ENCODE measurements around the gene PPIL1. TPM values are rescaled to one million over a fixed set of nuclear protein-coding genes. Genes with fewer than 3 reads are reported as not detected.
A peak's percentile ranks its signal among the peaks of the same experiment; 100 is the strongest.

PPIL1 gene
- polyA plus RNA-seq, 3 donors from 2014 or later = 10.8 to 18.1 (median 15.1) TPM

DNA sequence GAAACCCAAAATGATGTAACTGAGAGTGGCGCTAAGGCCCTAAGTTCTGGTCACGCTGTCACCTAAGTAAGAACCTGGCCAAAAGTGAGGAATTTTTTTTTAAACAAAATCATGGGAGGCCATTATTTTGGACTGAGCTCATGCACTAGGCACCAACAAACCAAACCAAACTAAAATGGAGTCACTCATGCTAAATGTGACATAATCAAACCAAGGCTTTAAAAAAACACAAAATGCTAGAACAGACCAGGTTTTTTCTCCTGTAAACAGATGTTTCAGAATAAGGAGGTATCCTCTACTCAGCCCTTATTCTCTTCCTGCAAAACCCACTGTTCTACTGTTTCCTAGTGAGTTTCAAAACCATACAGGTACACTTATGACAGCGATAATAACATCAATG is 10.0 kb upstream of the PPIL1 start:
- peaks cover 30 to 42% of the 10 kb centered on the region in 2 donors for H3K4me1 Mint-ChIP-seq
- H3K9me3 Mint-ChIP-seq = no peaks in the 10 kb centered on the region
- H3K36me3 Mint-ChIP-seq = no peaks in the 10 kb centered on the region
- no peak overlapping the region for H3K4me3 Mint-ChIP-seq
- H3K27me3 Mint-ChIP-seq (ENCODE audit: low read depth in 3 of 3) = peaks cover 0 to 5% (median 0%) of the 10 kb centered on the region in 3 donors
- no peak for DNase-seq
- H3K27ac Mint-ChIP-seq = peak overlapping the region in 3 of 6 donors; percentile 60 to 94 (median 94)

DNA sequence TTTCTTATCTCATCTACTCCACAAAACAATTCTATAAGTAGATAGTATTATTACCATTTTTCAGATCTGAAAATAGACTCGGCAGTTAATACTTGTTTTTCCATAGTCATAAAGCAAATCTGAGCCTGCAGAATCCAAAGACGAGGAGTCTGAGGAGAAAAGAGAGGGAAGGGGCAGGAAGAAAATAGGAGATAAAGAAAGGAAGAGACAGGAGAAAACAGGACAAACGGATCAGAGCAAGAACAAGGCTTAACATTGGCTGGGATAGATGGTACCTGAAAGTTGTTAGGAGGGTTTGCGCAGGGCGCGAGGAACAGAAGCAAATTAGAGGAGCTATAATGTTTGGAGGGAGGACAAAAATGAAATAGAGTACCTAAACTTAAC is 639 bp upstream of the PPIL1 start:
- no peak for DNase-seq
- Mint-ChIP-seq H3K4me3 (peak overlapping the region; percentile 97 to 99 (median 99)), H3K4me1 (peaks cover 28 to 31% of the 10 kb centered on the region in 2 donors), H3K27ac (peak overlapping the region; percentile 94 to 99 (median 98)), H3K27me3 (ENCODE audit: low read depth in 3 of 3) (peaks cover 0 to 6% (median 5%) of the 10 kb centered on the region in 3 donors), H3K9me3 (no peaks in the 10 kb centered on the region), H3K36me3 (peaks cover 0 to 6% (median 2%) of the 10 kb centered on the region in 3 donors)

DNA sequence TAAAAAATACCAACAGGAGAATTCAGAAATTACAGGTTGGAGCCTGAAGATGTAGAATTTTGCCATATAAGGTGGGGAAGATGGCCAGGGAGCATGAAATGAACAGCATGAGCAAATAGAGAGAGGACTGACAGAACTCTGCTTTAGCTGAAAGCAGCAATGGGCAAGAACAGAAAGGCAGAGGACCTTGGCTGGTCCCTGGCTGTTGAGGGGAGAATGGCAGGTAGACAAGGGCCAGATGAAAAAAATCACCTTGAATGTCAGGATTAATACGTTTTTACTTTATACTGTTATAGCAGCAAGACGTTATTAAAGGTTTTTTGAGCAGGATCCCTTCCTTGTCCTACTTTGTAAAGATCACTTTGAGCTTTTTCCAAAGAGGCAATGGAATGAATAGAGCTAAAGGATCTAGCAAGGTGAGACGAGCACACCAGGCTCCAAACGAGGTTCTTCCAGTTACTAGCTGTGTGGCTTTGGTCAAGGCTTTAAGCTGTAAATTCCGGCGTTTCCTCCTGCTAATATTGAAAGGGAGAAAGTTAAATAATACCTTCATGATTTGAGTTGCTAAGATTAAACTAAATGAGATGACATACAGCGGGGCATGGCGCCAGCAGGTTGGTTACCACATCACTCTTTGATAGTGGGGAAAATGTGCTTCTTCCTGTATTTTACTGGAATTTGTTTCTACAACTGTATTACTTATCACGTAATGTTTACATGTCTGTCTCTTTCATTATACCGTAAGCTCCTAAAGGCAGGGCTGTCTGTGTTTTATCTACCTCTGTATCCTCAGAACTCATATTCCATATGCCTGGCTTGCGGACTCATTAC is 776 bp downstream of the PPIL1 start:
- H3K4me3 Mint-ChIP-seq = peak overlapping the region; percentile 97 to 99 (median 99)
- no peaks in the 10 kb centered on the region for H3K9me3 Mint-ChIP-seq
- H3K36me3 Mint-ChIP-seq = peaks cover 0 to 10% (median 6%) of the 10 kb centered on the region in 3 donors
- DNase-seq = no peak
- peak overlapping the region; percentile 76 to 99 (median 96) for H3K27ac Mint-ChIP-seq
- H3K4me1 Mint-ChIP-seq = peaks cover 28 to 31% of the 10 kb centered on the region in 2 donors
- peaks cover 0 to 6% (median 5%) of the 10 kb centered on the region in 3 donors for H3K27me3 Mint-ChIP-seq (ENCODE audit: low read depth in 3 of 3)

DNA sequence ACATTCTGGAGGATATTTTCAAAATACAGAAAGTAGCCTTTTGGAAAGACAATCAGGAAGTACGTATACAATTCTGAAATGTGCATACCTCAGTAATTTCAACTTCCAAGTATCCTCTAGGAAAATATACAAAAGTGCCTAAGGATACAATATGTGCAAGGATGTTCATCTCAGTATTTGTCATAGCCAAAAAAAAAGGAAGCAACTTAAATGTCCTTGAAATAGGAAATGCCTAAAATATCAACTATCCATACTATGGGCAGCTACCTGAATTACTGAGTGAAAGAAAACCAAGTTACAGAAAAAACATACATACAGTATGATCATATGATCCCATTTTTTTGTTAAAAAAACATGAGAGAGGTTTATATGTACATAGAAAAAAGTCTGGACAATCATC is 1.5 kb downstream of the PPIL1 start:
- Mint-ChIP-seq H3K4me3 (peak overlapping the region; percentile 97 to 99 (median 99)), H3K4me1 (peaks cover 31 to 32% of the 10 kb centered on the region in 2 donors), H3K9me3 (no peaks in the 10 kb centered on the region), H3K36me3 (peaks cover 2 to 12% (median 8%) of the 10 kb centered on the region in 3 donors), H3K27ac (peak overlapping the region in 5 of 6 donors; percentile 90 to 99 (median 98)), H3K27me3 (ENCODE audit: low read depth in 3 of 3) (peaks cover 0 to 5% (median 5%) of the 10 kb centered on the region in 3 donors)
- DNase-seq = no peak

DNA sequence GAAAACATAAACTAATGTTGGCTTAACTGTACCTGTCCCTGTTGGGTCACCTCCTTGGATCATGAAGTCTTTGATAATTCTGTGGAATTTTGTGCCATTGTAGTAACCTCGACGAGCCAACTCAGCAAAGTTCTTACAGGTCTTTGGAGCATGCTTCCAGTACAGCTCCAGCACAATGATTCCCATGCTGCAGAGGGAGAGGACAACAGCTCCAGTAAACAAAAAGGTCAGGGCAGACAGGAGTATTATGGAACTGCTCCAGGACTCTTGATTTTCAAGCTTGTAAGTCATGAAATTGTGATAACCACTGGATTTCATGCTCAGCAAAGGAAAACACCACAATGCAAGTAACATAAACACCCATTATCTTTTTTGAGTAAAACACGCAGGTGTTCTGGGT is 2.9 kb downstream of the PPIL1 start:
- H3K4me1 Mint-ChIP-seq = peaks cover 32 to 39% of the 10 kb centered on the region in 2 donors
- DNase-seq = no peak
- no peaks in the 10 kb centered on the region for H3K9me3 Mint-ChIP-seq
- H3K36me3 Mint-ChIP-seq = peaks cover 4 to 23% (median 17%) of the 10 kb centered on the region in 3 donors
- no peak overlapping the region for H3K27ac Mint-ChIP-seq
- peaks cover 0 to 5% (median 3%) of the 10 kb centered on the region in 3 donors for H3K27me3 Mint-ChIP-seq (ENCODE audit: low read depth in 3 of 3)
- H3K4me3 Mint-ChIP-seq = no peak overlapping the region

DNA sequence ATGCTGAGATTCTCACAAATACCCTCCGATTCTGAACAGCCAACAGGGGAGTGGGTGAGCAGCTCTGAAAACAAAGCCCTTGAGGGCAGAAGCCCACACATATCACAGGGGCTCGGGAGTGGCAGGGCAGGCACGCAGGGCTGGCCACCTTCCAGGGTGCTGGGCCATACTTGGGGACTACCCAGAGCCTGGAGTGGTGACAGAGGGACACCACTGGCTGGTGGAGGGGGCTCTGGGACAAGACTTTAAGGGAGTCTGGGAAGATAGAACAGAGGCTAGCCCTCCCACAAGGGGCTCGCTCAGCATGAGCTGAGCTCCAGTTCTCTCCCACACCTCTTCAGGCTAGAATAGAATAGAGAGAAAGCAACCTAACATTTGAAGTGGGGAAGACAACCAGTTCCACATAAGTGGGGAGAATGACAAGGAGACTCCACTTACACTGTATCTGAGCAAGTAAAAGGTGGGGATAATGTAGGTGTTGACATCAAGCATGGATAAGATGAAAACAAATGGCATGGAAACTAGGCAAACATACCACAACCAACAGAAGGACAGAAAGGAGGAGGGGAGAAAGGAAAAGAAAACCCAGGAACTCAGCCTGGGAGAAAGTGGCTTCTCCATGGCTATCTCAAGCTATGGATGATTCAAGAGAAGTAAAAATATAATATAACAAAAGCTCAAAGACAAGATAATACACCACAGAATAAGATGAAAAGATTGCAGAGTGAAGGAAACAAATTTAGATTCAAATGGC is 7.0 kb downstream of the PPIL1 start:
- no peak for DNase-seq
- Mint-ChIP-seq H3K27ac (peak overlapping the region in 1 of 6 donors; percentile 15), H3K4me3 (no peak overlapping the region), H3K4me1 (peaks cover 5 to 21% of the 10 kb centered on the region in 2 donors), H3K27me3 (ENCODE audit: low read depth in 3 of 3) (peaks cover 0 to 2% (median 1%) of the 10 kb centered on the region in 3 donors), H3K9me3 (no peaks in the 10 kb centered on the region), H3K36me3 (peaks cover 10 to 41% (median 25%) of the 10 kb centered on the region in 3 donors)

DNA sequence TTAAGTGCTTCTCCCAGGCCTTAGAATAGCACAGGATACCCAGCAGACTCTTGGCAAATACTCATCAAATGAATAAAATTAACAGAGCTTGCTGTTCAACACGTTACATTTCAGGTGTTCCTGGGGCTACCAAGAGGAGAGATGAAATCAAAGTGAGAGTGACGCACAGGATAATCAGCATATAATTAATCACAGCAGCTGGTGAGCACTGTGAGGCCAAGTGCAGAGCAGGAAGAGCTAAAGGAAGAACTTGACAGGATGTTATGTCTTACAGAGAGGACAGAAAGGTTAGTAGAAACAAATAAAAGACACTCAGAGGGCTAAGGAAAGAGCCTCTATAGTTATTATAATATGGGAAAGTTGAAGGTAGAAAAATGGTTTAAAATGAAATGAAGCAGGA is 8.8 kb downstream of the PPIL1 start:
- no peak overlapping the region for H3K4me3 Mint-ChIP-seq
- H3K4me1 Mint-ChIP-seq = peaks cover 5 to 21% of the 10 kb centered on the region in 2 donors
- H3K27ac Mint-ChIP-seq = no peak overlapping the region
- peaks cover 12 to 45% (median 22%) of the 10 kb centered on the region in 3 donors for H3K36me3 Mint-ChIP-seq
- H3K9me3 Mint-ChIP-seq = no peaks in the 10 kb centered on the region
- no peak for DNase-seq
- peaks cover 0 to 2% (median 1%) of the 10 kb centered on the region in 3 donors for H3K27me3 Mint-ChIP-seq (ENCODE audit: low read depth in 3 of 3)

DNA sequence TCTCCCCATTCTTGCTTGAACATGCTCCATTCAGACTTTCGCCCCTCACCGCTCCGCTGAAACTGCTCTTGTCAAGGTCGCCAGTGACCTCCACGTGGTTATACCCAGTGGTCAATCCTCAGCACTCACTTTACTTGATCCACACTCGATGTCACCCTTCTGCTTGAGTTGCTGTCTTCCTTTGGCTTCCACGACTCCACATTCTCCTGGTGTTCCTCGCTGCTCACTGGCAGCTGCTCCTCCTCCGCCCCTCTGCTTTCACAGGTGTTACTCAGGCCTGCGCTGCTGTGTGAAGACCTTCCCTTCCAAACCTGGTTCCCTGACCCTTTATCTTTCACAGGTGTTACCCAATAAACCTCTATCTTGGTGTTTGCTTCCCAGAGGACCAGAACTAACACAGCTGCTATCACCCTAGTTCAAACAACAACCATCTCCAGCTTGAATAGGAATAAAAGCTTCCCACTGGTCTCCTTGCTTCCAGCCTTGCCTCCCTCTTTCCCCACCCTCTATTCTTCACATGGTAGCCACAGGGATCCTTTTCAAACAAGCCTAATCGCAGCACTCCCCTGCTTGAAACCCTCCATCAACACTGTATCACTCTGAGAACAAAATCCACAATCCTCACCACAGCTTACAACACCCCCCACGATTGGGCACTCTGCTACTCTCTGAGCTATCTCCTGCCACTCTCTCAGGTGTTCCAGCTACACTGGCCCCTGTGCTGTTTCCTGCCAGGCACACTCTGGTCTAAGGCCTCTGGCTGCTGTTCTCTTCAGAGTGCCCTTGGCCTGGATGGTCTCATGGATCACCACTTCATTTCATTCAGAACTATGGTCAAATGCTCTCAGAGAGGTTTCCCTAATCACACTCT is 10.7 kb downstream of the PPIL1 start:
- Mint-ChIP-seq H3K27me3 (ENCODE audit: low read depth in 3 of 3) (peaks cover 0 to 2% (median 1%) of the 10 kb centered on the region in 3 donors), H3K36me3 (peaks cover 13 to 35% (median 27%) of the 10 kb centered on the region in 3 donors), H3K4me3 (no peak overlapping the region), H3K4me1 (peaks cover 4 to 21% of the 10 kb centered on the region in 2 donors), H3K9me3 (no peaks in the 10 kb centered on the region), H3K27ac (peak overlapping the region in 3 of 6 donors; percentile 15 to 28 (median 16))
- DNase-seq = no peak

DNA sequence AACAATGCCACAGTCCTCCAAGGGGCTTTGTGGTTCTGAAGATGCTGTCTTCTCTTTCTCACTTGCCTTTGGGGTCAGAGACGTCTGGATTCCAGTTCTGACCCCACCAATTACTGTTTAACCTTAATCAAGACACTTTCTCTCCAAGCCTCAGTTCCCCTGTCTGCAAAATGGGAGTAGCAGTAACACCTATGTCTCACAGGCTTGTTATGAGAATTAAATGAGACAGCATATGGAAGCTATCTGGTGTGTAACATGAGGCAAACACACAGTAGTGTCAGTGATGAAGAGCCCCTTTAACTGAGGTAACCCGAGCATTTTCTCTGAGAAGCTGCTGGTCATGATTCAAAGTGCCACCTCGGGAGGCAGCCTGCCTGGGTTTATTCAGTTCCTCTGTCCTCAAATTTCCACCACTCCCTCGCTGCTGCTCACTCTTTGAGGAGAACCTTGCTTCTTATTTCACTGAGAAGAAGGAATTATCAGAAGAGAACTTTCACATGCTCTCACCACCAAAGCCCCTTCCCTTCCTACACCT is 11.7 kb downstream of the PPIL1 start:
- Mint-ChIP-seq H3K27me3 (ENCODE audit: low read depth in 3 of 3) (peaks cover 0 to 2% (median 1%) of the 10 kb centered on the region in 3 donors), H3K4me3 (no peak overlapping the region), H3K9me3 (no peaks in the 10 kb centered on the region), H3K36me3 (peaks cover 9 to 33% (median 23%) of the 10 kb centered on the region in 3 donors), H3K4me1 (peaks cover 2 to 16% of the 10 kb centered on the region in 2 donors), H3K27ac (peak overlapping the region in 1 of 6 donors; percentile 28)
- no peak for DNase-seq

DNA sequence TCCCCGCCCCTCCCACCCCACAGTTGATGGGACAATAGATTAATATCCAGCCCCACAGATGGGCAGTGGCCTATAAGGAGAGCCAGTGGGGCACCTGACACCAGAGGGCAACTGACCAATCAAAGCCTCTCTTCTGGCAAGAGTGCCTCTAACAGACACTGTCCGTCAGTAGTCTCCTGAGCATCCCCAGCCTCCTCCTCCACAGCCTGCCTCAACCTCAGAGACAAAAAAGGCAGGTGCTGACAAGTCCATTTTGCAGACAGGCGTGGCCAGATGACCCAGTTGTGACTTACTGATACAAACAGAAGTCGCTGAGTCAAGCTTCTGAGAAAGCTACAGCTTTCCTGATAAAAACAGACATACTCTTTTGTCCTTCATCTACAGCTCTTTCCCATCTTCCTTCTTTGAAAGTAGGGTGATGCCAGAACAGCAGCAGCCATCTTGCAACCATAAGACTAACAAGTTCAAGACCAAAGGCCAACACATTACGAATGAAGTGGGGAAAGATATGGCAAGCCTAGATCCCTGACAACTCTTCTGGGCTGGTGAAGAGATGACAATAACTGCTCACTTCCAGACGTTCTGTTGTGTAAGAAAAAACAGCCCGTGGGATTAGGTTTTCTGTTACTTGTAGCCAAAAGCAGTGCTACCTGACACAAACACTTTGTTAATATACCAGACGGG is 12.3 kb downstream of the PPIL1 start:
- Mint-ChIP-seq H3K4me3 (no peak overlapping the region), H3K36me3 (peaks cover 9 to 27% (median 16%) of the 10 kb centered on the region in 3 donors), H3K27ac (no peak overlapping the region), H3K27me3 (ENCODE audit: low read depth in 3 of 3) (peaks cover 0 to 2% (median 1%) of the 10 kb centered on the region in 3 donors), H3K9me3 (no peaks in the 10 kb centered on the region), H3K4me1 (peaks cover 2 to 11% of the 10 kb centered on the region in 2 donors)
- DNase-seq = no peak

DNA sequence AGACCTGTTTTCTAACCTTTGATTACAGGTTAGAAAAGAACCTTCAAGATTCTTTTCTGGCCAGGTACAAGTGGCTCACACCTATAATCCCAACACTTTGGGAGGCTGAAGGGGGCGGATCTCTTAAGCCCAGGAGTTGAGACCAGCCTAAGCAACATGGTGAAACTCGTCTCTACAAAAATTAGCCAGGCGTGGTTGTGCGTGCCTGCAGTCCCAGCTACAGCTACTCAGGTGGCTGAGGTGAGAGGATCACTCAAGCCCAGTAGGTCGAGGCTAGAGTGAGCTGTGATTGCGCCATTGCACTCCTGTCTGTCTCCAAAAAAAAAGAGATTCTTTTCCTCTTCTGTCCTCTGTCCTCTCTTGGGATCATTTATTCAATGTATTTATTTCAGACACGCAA is 14.5 kb downstream of the PPIL1 start:
- Mint-ChIP-seq H3K4me3 (no peak overlapping the region), H3K27me3 (ENCODE audit: low read depth in 3 of 3) (peaks cover 0 to 2% (median 1%) of the 10 kb centered on the region in 3 donors), H3K4me1 (peaks cover 0 to 2% of the 10 kb centered on the region in 2 donors), H3K27ac (no peak overlapping the region), H3K9me3 (no peaks in the 10 kb centered on the region), H3K36me3 (peaks cover 9 to 33% (median 29%) of the 10 kb centered on the region in 3 donors)
- DNase-seq = no peak

DNA sequence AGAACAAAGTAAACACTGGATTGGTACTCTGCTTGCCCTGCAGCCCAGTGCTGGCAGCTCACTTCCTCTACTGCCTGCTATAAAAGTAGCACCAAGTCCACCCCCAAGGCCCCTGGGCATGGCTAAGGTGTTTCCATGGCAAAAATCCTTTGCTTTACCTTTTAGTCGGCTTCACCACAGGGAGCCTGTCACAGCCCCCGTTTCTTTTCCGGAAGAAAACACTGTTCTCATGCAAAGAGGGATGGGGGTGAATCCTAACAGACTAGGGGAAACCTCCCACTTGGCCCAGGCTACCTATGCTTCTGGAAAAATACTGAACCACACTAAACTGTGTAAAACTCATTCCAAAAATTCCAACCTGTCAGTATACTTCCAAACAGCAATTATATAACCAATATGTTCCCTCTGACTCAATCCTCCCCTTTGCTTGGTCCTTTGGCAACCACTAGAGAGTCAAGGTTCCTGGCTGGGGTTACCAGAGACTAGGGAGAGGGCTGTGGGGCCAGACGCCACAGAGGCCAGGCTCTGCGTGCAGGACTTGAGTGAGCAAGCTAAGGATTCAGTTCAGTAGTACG is 16.1 kb downstream of the PPIL1 start:
- H3K9me3 Mint-ChIP-seq = no peaks in the 10 kb centered on the region
- H3K4me3 Mint-ChIP-seq = no peak overlapping the region
- H3K27ac Mint-ChIP-seq = peak overlapping the region in 1 of 6 donors; percentile 34
- peaks cover 0 to 1% (median 0%) of the 10 kb centered on the region in 3 donors for H3K27me3 Mint-ChIP-seq (ENCODE audit: low read depth in 3 of 3)
- H3K36me3 Mint-ChIP-seq = peaks cover 16 to 44% (median 41%) of the 10 kb centered on the region in 3 donors
- DNase-seq = no peak
- H3K4me1 Mint-ChIP-seq = peaks cover 0 to 2% of the 10 kb centered on the region in 2 donors

Measured in immature natural killer cell (primary cell).